Natural killer cell treated with Interleukin-12 subunit alpha and Interleukin-12 subunit beta and Interleukin-15 and Interleukin-18, amount 100 ng/mL, for 72 hours (primary cell): ENCODE results near the gene SFSWAP. TPM values are rescaled to one million over a fixed set of nuclear protein-coding genes. Genes with fewer than 3 reads are reported as not detected.

Experiments used
- ATAC-seq, 2 donors: fragments of 150-1000 bp; cut with Tn5 transposase in 1 of 2; sonication (Bioruptor Pico), chemical (Tn5 transposase) in 1 of 2; 2 replicates each; pipeline ENCODE4 v1.10.0; 2021
- DNase-seq: peaks from one replicate; pipeline ENCODE4 v3.0.0; 2022; ENCODE audit warnings: low spot score
- H3K27ac Mint-ChIP-seq, 2 donors: 1 replicate in 1 of 2; 2 replicates in 1 of 2; pipeline ENCODE4 v1.8.0; 2022; ENCODE audit warnings: mixed read lengths in 2 of 2, mild to moderate bottlenecking in 1 of 2, moderate library complexity in 1 of 2
- H3K27me3 Mint-ChIP-seq, 2 donors: 1 replicate in 1 of 2; 2 replicates in 1 of 2; pipeline ENCODE4 v1.8.0; 2022; ENCODE audit warnings: mixed read lengths in 2 of 2
- H3K36me3 Mint-ChIP-seq: one replicate; pipeline ENCODE4 v1.8.0; 2022; ENCODE audit warnings: mixed read lengths
- H3K4me1 Mint-ChIP-seq, 2 donors: 1 replicate in 1 of 2; 2 replicates in 1 of 2; pipeline ENCODE4 v1.8.0; 2022; ENCODE audit warnings: low read depth in 2 of 2, mixed read lengths in 2 of 2, mild to moderate bottlenecking in 1 of 2
- H3K4me3 Mint-ChIP-seq: one replicate; pipeline ENCODE4 v1.8.0; 2022; ENCODE audit warnings: mixed read lengths
- H3K9me3 Mint-ChIP-seq: 2 replicates; pipeline ENCODE4 v1.8.0; 2022; ENCODE audit warnings: mixed read lengths
- total RNA-seq, 2 donors: library from RNA; stranded (reverse); gene quantifications; one replicate each; pipeline ENCODE4 v1.2.3, GENCODE V29; 2022

Gene SFSWAP
- total RNA-seq, 2 donors from 2014 or later = 64.9 to 91.6 TPM

GRCh38 chr12:131793243-131794022 lies 82.5 kb downstream of the SFSWAP start:
- ATAC-seq (no peak), DNase-seq (no peak)
- Mint-ChIP-seq H3K27ac (no peak overlapping the region), H3K4me3 (no peak overlapping the region), H3K4me1 (no peaks in the 10 kb centered on the region), H3K27me3 (no peaks in the 10 kb centered on the region), H3K9me3 (no peaks in the 10 kb centered on the region), H3K36me3 (no peaks in the 10 kb centered on the region)

GRCh38 chr12:131794061-131794460 lies 83.2 kb downstream of the SFSWAP start:
- Mint-ChIP-seq H3K27ac (no peak overlapping the region), H3K27me3 (no peaks in the 10 kb centered on the region), H3K4me3 (no peak overlapping the region), H3K4me1 (peaks cover 0 to 3% of the 10 kb centered on the region in 2 donors), H3K9me3 (no peaks in the 10 kb centered on the region), H3K36me3 (no peaks in the 10 kb centered on the region)
- ATAC-seq = no peak
- DNase-seq = no peak

- H3K27ac Mint-ChIP-seq = no peak overlapping the region
- H3K4me3 Mint-ChIP-seq = no peak overlapping the region
- no peaks in the 10 kb centered on the region for H3K9me3 Mint-ChIP-seq
- peaks cover 0 to 3% of the 10 kb centered on the region in 2 donors for H3K4me1 Mint-ChIP-seq
- ATAC-seq (no peak), DNase-seq (no peak)
- no peaks in the 10 kb centered on the region for H3K27me3 Mint-ChIP-seq
- H3K36me3 Mint-ChIP-seq = no peaks in the 10 kb centered on the region
These were observed 83.7 kb downstream of the SFSWAP start for GRCh38 chr12:131794573-131794972.

- no peaks in the 10 kb centered on the region for H3K9me3 Mint-ChIP-seq
- H3K36me3 Mint-ChIP-seq = no peaks in the 10 kb centered on the region
- H3K4me3 Mint-ChIP-seq = no peak overlapping the region
- DNase-seq (no peak), ATAC-seq (no peak)
- H3K4me1 Mint-ChIP-seq = peaks cover 0 to 3% of the 10 kb centered on the region in 2 donors
- H3K27me3 Mint-ChIP-seq = no peaks in the 10 kb centered on the region
- H3K27ac Mint-ChIP-seq = no peak overlapping the region
These were observed 84.2 kb downstream of the SFSWAP start for GRCh38 chr12:131795064-131795463.

DNA sequence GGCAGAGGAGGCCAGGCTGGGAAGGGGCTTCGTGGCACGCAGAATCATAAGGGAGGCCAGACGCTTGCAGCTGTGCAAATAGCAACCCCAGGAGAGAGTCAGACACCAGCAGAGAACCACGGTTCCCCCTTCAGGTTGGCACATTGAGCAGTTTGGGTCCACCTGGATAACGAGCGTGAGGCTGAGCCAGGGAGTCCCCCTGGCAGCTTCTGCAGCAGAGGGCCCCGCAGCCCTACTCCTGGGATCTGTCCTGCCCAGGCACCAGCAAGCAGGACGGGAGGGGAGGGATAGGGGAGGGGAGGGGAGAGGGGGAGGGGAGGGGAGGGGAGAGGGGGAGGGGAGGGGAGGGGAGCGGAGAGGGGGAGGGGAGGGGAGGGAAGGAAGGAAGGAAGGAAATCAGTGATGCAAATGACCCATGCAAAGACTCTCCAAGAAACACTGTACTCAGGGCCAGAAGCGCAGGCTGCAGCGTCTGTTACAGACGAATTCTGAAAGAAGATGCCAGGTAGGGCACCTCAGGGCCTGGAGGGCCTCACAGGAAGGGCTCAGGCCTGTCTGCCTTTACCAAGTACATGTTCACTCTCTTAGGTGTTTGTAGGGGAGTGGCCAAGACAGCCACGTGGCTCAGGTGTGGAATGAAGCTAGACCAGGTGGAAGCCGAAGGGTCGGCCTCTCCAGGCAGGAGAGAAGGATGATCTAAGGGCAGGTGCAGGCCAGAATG lies 85.0 kb downstream of the SFSWAP start:
- Mint-ChIP-seq H3K27me3 (no peaks in the 10 kb centered on the region), H3K4me1 (peaks cover 0 to 5% of the 10 kb centered on the region in 2 donors), H3K4me3 (no peak overlapping the region), H3K27ac (no peak overlapping the region), H3K9me3 (no peaks in the 10 kb centered on the region), H3K36me3 (no peaks in the 10 kb centered on the region)
- DNase-seq (no peak), ATAC-seq (no peak)

GRCh38 chr12:131796411-131796736 lies 85.5 kb downstream of the SFSWAP start:
- ATAC-seq (no peak), DNase-seq (no peak)
- Mint-ChIP-seq H3K27ac (no peak overlapping the region), H3K4me1 (peaks cover 0 to 7% of the 10 kb centered on the region in 2 donors), H3K36me3 (no peaks in the 10 kb centered on the region), H3K9me3 (no peaks in the 10 kb centered on the region), H3K4me3 (no peak overlapping the region), H3K27me3 (no peaks in the 10 kb centered on the region)

- H3K36me3 Mint-ChIP-seq = no peaks in the 10 kb centered on the region
These were observed 86.1 kb downstream of the SFSWAP start for GRCh38 chr12:131796754-131797587.

DNA sequence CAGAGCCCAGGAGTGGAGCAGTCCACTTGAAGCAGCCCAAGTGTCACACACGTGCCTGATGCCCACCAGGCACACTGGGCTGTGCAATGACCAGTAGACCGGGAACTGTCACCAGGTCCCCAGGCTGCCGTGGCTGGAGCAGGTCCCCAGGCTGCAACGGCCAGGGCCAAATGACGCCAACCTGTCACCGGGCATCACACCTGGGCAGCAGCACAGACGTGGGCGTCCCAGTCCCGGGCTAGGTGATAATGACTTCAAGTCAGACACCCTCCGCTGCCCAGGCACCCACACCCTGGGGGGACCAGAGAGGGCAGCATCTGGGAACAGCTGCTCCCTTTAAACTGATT lies 86.7 kb downstream of the SFSWAP start:
- H3K27ac Mint-ChIP-seq = no peak overlapping the region
- ATAC-seq (no peak), DNase-seq (no peak)
- no peaks in the 10 kb centered on the region for H3K36me3 Mint-ChIP-seq
- H3K4me1 Mint-ChIP-seq = peaks cover 0 to 7% of the 10 kb centered on the region in 2 donors
- H3K9me3 Mint-ChIP-seq = no peaks in the 10 kb centered on the region
- no peak overlapping the region for H3K4me3 Mint-ChIP-seq
- no peaks in the 10 kb centered on the region for H3K27me3 Mint-ChIP-seq

More at GRCh38 chr12:131796754-131797587, 86.1 kb downstream of the SFSWAP start:
- no peak overlapping the region for H3K4me3 Mint-ChIP-seq
- H3K9me3 Mint-ChIP-seq = no peaks in the 10 kb centered on the region
- no peak overlapping the region for H3K27ac Mint-ChIP-seq
- ATAC-seq (no peak), DNase-seq (no peak)
- no peaks in the 10 kb centered on the region for H3K27me3 Mint-ChIP-seq
- peaks cover 0 to 7% of the 10 kb centered on the region in 2 donors for H3K4me1 Mint-ChIP-seq

DNA sequence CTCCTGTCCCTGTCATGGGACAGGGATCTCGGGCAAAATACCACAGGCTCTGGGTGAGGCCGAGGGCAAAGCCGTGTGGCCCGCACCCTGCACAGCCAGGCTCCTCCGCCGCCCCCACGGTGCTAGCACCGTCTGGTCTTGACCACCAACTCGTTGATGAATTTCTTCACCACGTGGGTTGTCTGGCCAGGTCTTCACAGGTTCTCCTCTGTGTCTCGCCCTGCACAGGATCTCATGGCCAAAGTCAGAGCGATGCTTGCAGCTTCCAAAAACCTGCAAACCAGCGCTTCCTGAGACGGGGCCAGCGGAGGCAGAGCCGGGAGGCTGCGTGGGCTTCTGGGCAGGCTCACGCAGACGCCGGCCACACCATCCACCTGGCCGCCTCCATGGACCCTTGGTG lies 88.3 kb downstream of the SFSWAP start:
- Mint-ChIP-seq H3K27ac (no peak overlapping the region), H3K36me3 (no peaks in the 10 kb centered on the region), H3K4me3 (no peak overlapping the region), H3K9me3 (no peaks in the 10 kb centered on the region), H3K27me3 (no peaks in the 10 kb centered on the region), H3K4me1 (peaks cover 0 to 7% of the 10 kb centered on the region in 2 donors)
- ATAC-seq = no peak
- no peak for DNase-seq

DNA sequence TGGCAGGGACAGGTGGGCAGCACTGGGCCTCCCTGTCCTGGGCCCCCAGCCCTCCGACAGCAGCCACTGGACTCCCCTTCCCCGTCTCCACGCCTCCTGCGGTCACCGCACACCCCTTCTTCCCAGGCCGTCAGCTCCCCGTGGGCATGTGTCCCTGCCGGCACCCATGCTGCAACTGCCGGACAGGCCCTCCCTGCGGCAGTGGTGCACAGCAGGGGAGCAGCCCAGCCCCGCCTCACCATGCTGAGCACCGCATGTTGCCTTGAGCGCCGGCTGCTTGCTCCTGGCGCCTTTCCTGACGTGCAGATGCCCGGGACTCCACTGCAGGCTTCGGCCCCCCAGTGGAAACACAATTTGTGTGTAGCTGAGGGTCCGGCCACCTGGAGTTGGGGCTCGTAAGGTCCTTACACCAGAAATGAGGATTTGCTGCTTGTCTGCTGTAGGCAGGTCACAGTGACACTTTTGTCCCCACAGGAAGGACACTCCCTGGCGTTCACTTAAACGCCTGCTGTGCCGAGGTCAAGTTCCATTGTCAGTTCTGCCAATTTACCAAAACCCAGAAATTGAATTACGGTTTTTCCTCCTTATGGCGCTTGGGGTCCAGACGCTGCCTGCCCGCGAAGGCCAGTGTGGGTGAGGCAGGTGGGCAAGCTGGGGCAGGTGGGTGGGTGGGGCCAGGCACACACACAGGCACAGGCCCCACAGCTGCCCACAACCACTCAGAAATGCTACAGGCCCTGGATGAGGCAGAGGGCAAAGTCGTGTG lies 89.1 kb downstream of the SFSWAP start:
- Mint-ChIP-seq H3K4me1 (peaks cover 0 to 7% of the 10 kb centered on the region in 2 donors), H3K9me3 (no peaks in the 10 kb centered on the region), H3K36me3 (no peaks in the 10 kb centered on the region), H3K4me3 (no peak overlapping the region), H3K27ac (no peak overlapping the region), H3K27me3 (no peaks in the 10 kb centered on the region)
- DNase-seq = no peak
- no peak for ATAC-seq

DNA sequence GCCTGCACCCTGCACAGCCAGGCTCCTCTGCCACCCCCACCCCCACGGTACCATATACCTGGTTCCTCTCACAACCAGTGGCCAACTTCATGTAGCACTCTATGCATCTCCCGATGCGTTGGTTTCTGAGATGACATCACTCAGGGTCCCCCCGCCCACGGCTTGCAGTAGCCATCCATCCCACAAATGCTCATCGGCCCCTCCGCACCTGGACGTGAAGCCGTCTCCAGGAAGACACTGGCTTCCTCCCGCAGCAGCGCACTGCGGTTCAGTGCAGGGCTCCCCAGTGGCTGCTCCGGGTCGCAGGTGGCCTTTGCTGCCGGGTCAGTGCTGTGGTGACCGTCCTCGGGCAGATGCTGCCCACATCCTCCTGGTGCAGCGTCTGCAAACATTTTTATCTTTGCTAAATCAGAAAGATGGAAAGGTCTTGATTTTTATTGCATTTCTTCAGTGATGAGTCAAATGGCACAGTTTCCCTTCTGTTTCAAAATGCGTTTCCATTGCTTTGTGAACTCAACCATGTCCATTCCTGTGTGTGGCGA lies 89.8 kb downstream of the SFSWAP start:
- Mint-ChIP-seq H3K27ac (peak overlapping the region; percentile 18 to 56), H3K9me3 (no peaks in the 10 kb centered on the region), H3K4me1 (peaks cover 0 to 7% of the 10 kb centered on the region in 2 donors), H3K27me3 (no peaks in the 10 kb centered on the region), H3K36me3 (no peaks in the 10 kb centered on the region), H3K4me3 (no peak overlapping the region)
- ATAC-seq = peak; percentile 59 to 61
- DNase-seq = no peak

- no peak for DNase-seq
- Mint-ChIP-seq H3K4me3 (no peak overlapping the region), H3K4me1 (peaks cover 5 to 7% of the 10 kb centered on the region in 2 donors), H3K27ac (no peak overlapping the region), H3K9me3 (no peaks in the 10 kb centered on the region), H3K27me3 (no peaks in the 10 kb centered on the region), H3K36me3 (no peaks in the 10 kb centered on the region)
- no peak for ATAC-seq
These were observed 90.5 kb downstream of the SFSWAP start for GRCh38 chr12:131801254-131801866.
